Measurements from ENCODE around the gene GPR137B.

GRCh38 chr1:236120721-236121153 lies 21.6 kb upstream of the GPR137B start:
- no peak for TF ChIP-seq CTCF (IDR thresholded peaks at IDR 0.05; ENCODE audit: insufficient read depth, low read length, poor library complexity, severe bottlenecking)
- TF ChIP-seq EZH2phosphoT487 (conservative IDR thresholded peaks at IDR 0.05; ENCODE audit: low read length): no peak

Data from SU-DHL-6 (cell line).